Activated CD4-positive, alpha-beta T cell treated with anti-CD3 and anti-CD28 coated beads for 36 hours (primary cell): ENCODE measurements around the gene IRAK1. TPM values are rescaled to one million over a fixed set of nuclear protein-coding genes. Genes with fewer than 3 reads are reported as not detected.

ENCODE experiments used
- ATAC-seq: fragments of 200-7000 bp; cut with Tn5 transposase; one replicate; pipeline ENCODE4 v1.10.0; 2021; ENCODE audit warnings: mild to moderate bottlenecking, moderate library complexity
- CTCF ChIA-PET: fragments of 350-600 bp; sonication (Branson Sonifier 250); formaldehyde crosslinking; loops from one replicate; lab custom pipeline; 2021; ENCODE audit warnings: antibody characterized with exemption; lab: Charles Lee
- POLR2A ChIA-PET: fragments of 350-600 bp; sonication (Branson Sonifier 250); formaldehyde crosslinking; loops from one replicate; lab custom pipeline; 2021; ENCODE audit warnings: antibody characterized with exemption, inconsistent platforms; lab: Charles Lee
- DNase-seq: peaks from one replicate; pipeline ENCODE4 v3.0.0-alpha.2; 2020
- H3K27ac Mint-ChIP-seq: one replicate; pipeline ENCODE4 v1.8.0; 2021; ENCODE audit warnings: mixed read lengths
- H3K27me3 Mint-ChIP-seq: one replicate; pipeline ENCODE4 v1.8.0; 2021; ENCODE audit warnings: mixed read lengths
- H3K36me3 Mint-ChIP-seq: one replicate; pipeline ENCODE4 v1.8.0; 2021; ENCODE audit warnings: low read depth, mixed read lengths
- H3K4me1 Mint-ChIP-seq: one replicate; pipeline ENCODE4 v1.8.0; 2021; ENCODE audit warnings: mixed read lengths
- H3K4me3 Mint-ChIP-seq: one replicate; pipeline ENCODE4 v1.8.0; 2021; ENCODE audit warnings: mild to moderate bottlenecking, moderate library complexity, mixed read lengths
- H3K9me3 Mint-ChIP-seq: one replicate; pipeline ENCODE4 v1.8.0; 2021; ENCODE audit warnings: low read depth, mixed read lengths
- intact Hi-C, 2 experiments: fragments of 100-400 bp; cut with DNase I in 1 of 2; cut with micrococcal nuclease in 1 of 2; formaldehyde crosslinking; loops; one replicate each; pipeline versions ENCODE4 v1.14.2 to v1.15.1; 2022 to 2024; cut with DNase I, micrococcal nuclease
- total RNA-seq, 2 experiments: library from RNA; stranded (reverse); gene quantifications; one replicate each; pipeline ENCODE4 v1.2.3, GENCODE V29; 2021

The IRAK1 gene
- total RNA-seq, 2 experiments from 2014 or later = 84.3 to 93.6 TPM

DNA sequence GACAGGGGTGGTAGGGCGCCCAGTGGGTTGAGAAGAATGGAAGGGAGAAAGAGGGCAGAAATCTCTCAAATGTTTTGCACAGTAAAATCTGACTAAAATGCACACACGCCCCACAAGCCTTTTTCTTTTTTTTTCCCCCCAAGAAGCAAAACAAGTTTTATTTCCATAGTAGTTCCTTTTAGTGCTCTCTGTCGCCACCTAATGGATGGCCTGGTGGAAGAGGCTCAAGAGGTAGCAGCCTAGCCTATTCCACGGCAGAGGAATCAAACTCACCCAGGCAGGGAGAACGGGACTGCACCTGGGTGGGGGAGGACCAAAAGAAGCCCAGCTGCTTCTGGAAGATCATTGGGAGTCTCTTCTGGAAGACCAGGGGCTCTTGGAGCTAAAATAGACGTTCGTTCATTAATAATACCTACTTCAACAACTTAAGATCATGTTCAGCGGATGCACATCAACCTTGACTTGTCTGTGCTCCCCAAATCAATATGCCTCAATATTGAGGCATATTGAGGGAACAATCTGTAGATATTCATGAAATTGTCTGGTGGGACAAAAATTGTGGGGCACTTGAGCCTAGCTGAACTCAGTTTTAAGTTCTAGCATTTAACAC is 31.6 kb upstream of the IRAK1 start:
- DNase-seq (peak; percentile 81), ATAC-seq (peak; percentile 85)
- ChIA-PET CTCF (interaction anchor here (1.0 to 1.9 kb wide), 7 partner anchors 8 to 29 kb away, joined by 3 to 6 read pairs (median 3); no protein-coding TSS in a partner anchor), POLR2A (no interaction called here)
- H3K36me3 Mint-ChIP-seq = peaks cover 24% of the 10 kb centered on the region
- H3K9me3 Mint-ChIP-seq = no peaks in the 10 kb centered on the region
- intact Hi-C loops = loop anchor here (1.0 to 2.0 kb wide), 2 partner anchors 31 to 38 kb away; no protein-coding TSS in a partner anchor
- H3K27me3 Mint-ChIP-seq = no peaks in the 10 kb centered on the region
- no peak overlapping the region for H3K4me3 Mint-ChIP-seq
- peak overlapping the region; percentile 40 for H3K27ac Mint-ChIP-seq
- H3K4me1 Mint-ChIP-seq = peaks cover 33% of the 10 kb centered on the region

DNA sequence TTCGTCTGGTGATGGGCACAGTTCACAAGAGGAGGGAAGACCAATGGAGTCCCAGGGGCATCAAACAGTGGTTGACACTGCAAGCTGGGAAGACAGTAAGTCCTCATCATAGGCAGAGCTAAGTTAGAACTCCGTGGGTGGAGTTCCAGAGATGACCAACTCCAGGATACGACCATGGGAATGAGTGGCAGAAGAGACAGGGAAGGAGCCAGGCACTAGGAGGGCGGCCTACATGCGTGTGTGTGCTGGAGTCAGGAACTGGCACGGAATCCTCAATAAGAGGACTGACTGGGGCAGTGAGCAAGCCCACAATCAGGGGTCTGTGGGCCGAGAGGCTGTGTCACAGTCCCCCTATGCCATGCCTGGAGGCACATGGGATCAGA is 30.4 kb upstream of the IRAK1 start:
- no peaks in the 10 kb centered on the region for H3K27me3 Mint-ChIP-seq
- intact Hi-C loops = loop anchor here in 1 of 2 experiments (2.0 kb wide), 1 partner anchor 29 kb away; no protein-coding TSS in a partner anchor
- no peak overlapping the region for H3K4me3 Mint-ChIP-seq
- CTCF ChIA-PET = interaction anchor here (1.8 kb wide), 1 partner anchor 37 kb away, joined by 5 read pairs; no protein-coding TSS in a partner anchor
- no peaks in the 10 kb centered on the region for H3K9me3 Mint-ChIP-seq
- POLR2A ChIA-PET = no interaction called here
- DNase-seq (no peak), ATAC-seq (no peak)
- H3K36me3 Mint-ChIP-seq = peaks cover 22% of the 10 kb centered on the region
- H3K27ac Mint-ChIP-seq = peak overlapping the region; percentile 24
- H3K4me1 Mint-ChIP-seq = peaks cover 31% of the 10 kb centered on the region

DNA sequence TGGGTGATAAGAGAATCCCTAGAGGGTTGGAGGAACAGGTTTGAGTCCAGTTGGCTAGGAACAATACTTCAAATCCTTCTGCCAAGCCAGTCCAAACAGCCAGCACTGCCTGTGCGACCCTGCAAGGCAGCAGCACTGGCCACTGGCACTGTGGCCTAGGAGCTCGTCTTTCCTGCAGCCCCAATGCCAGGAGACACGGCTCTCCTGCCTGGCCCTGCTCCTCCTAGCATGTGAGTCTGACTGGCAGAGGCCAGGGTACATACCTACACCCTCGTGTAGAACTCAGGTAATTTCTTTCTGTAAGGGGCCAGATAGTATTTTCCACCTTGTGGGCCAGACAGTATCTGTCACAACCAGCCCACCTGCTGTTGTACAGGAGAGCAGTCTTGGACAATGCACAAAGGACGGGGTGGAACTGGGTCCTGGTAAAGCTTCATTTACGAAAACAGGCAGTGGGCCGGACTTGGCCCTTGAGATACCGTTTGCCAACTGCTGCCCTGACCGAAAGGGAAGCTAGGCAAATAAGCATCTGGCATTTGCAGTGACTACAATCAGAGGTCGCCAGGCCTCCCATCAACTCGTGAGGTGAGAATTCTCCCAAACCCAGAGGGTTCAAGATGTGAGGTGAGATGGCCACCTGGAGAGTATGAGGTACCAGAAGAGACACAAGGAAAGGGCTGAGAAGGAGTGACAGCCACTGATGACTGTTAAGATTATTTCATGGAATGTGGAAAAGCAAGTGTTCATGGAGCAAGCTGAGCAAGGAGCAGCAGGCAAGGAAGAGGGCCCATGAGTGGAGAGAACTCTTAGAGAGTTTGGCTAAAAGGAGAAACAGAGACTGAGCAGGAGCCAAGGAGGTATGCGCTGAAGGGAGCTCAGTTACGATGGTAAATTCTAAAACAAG is 29.8 kb upstream of the IRAK1 start:
- peak overlapping the region; percentile 42 for H3K27ac Mint-ChIP-seq
- intact Hi-C loops = loop anchor here in 1 of 2 experiments (2.0 kb wide), 1 partner anchor 29 kb away; no protein-coding TSS in a partner anchor

DNA sequence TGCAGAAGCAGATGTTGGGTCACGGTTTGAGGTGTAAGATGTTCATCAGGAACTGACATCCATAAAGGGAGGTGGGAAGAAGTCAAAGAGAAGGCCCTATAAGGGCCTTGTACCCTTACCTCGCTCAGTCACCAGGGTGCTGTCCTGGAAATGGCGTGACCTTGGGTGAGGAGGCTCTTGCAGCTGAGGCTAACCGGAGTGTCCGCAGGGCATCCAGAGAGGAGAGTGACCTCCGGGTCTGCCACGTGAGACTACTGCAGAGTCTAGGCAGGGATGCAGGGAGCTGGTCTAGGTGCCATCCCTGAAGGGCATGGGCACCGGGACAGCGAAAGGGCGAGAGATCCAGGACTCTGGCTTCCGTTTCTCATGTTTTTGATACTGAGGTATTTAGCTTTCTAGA is 28.7 kb upstream of the IRAK1 start:
- intact Hi-C loops = no loop called here
- Mint-ChIP-seq H3K9me3 (no peaks in the 10 kb centered on the region), H3K27ac (peak overlapping the region; percentile 13), H3K36me3 (peaks cover 22% of the 10 kb centered on the region), H3K4me1 (peaks cover 31% of the 10 kb centered on the region), H3K27me3 (no peaks in the 10 kb centered on the region), H3K4me3 (no peak overlapping the region)
- ATAC-seq = no peak
- DNase-seq = no peak
- CTCF ChIA-PET = interaction anchor here (1.8 kb wide), 2 partner anchors 13 to 35 kb away, joined by 3 to 5 read pairs; no protein-coding TSS in a partner anchor
- POLR2A ChIA-PET = no interaction called here

More for the DNA sequence above, 29.8 kb upstream of the IRAK1 start:
- Mint-ChIP-seq H3K4me1 (peaks cover 31% of the 10 kb centered on the region), H3K36me3 (peaks cover 22% of the 10 kb centered on the region), H3K4me3 (no peak overlapping the region), H3K27me3 (no peaks in the 10 kb centered on the region), H3K9me3 (no peaks in the 10 kb centered on the region)
- CTCF ChIA-PET = interaction anchor here (1.8 kb wide), 2 partner anchors 12 to 36 kb away, joined by 3 to 5 read pairs; no protein-coding TSS in a partner anchor
- ATAC-seq (no peak), DNase-seq (no peak)
- POLR2A ChIA-PET = no interaction called here

DNA sequence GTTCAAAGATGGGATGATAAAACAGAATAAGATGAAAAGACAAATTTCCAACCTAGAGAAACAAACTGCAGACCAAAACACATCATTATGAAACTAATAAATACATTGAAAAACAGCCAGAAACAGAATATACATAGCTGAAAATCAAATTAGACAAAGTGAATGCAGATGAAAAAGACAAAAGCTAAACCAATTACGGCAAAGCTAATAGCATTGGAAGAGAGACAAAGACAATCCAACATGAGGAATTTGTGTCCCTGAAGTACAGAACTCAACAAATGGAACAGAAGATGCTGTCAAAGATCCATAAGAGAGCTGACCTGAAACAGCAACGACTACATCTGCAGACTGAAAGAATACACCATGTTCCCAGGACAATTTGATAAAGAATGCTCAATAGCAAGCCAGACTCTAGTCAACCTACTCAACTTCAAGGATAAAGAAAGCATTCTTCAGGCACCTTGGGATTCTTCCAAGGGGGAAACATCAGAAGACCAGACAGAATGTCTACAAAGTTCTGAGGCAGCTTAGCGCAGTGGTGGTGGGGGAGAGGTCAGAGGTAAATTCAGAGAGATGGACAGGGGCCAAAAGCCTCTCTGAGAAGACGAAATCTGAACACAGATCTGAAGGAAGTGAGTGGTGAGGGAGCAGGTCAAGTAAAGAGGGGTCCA is 27.4 kb upstream of the IRAK1 start:
- DNase-seq (no peak), ATAC-seq (no peak)
- POLR2A ChIA-PET = no interaction called here
- Mint-ChIP-seq H3K27ac (peak overlapping the region; percentile 27), H3K27me3 (no peaks in the 10 kb centered on the region), H3K9me3 (no peaks in the 10 kb centered on the region), H3K4me1 (peaks cover 36% of the 10 kb centered on the region), H3K4me3 (no peak overlapping the region), H3K36me3 (peaks cover 22% of the 10 kb centered on the region)
- intact Hi-C loops = no loop called here
- CTCF ChIA-PET = interaction anchor here (0.7 kb wide), 1 partner anchor 46 kb away, joined by 5 read pairs; no protein-coding TSS in a partner anchor

DNA sequence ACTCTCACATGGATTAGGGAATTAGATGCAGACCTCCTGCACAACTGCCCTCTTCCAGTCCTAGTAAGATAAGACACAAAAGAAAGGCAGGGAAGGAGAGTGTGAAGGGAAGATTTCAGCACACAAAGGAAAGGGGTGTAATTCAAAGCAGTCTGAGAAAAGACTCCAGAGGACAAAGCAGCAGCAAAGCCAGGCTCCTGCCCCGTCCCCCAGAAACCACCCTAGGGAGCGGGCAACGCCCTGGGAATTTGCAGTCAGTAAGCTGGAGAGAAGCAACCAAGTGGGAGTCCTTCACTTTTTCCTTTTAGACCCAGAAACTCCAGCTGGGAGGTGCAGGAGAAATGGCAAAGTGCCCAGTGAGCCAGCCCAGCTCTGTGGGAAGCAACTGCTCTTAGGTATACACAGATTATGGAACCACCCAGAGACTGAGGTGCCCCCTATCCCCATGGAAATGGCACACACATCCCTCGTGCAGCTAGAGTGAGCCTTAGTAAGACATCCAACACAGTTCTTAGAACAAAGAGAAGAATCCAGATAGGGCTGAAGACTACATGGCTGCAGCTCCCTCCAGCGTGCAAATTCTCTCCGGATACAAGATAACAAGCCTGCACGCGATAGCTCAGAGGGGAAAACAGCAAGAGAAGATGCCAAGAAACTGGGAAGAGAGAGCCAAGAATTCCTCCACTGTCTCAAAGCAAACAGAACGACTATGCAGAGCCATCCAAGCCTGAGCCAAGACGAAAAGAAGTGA is 26.5 kb upstream of the IRAK1 start:
- Mint-ChIP-seq H3K4me3 (no peak overlapping the region), H3K36me3 (peaks cover 22% of the 10 kb centered on the region), H3K9me3 (no peaks in the 10 kb centered on the region), H3K27me3 (no peaks in the 10 kb centered on the region), H3K27ac (no peak overlapping the region), H3K4me1 (peaks cover 38% of the 10 kb centered on the region)
- ChIA-PET CTCF (no interaction called here), POLR2A (no interaction called here)
- ATAC-seq = no peak
- intact Hi-C loops = no loop called here
- DNase-seq = no peak

DNA sequence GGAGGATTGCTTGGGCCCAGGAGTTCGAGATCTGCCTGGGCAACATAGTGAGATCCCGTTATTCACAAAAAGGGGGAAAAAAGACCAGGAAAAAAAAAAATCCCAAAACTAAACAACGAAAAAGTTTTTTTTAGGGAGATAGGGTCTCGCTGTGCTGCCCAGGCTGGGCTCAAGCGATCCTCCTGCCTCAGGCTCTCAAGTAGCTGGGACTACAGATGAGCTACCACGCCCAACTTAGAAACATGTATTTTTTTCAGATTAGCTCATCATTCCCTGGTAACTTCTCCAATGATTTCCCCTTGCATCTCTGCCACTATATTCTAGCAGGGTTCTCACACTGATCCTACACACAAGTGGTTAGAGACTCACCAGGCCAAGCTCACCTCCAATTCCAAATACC is 24.4 kb upstream of the IRAK1 start:
- peaks cover 27% of the 10 kb centered on the region for H3K36me3 Mint-ChIP-seq
- no peak overlapping the region for H3K27ac Mint-ChIP-seq
- H3K4me3 Mint-ChIP-seq = no peak overlapping the region
- ATAC-seq = no peak
- H3K9me3 Mint-ChIP-seq = no peaks in the 10 kb centered on the region
- H3K4me1 Mint-ChIP-seq = peaks cover 41% of the 10 kb centered on the region
- ChIA-PET POLR2A (no interaction called here), CTCF (no interaction called here)
- no peaks in the 10 kb centered on the region for H3K27me3 Mint-ChIP-seq
- no peak for DNase-seq
- intact Hi-C loops = no loop called here

DNA sequence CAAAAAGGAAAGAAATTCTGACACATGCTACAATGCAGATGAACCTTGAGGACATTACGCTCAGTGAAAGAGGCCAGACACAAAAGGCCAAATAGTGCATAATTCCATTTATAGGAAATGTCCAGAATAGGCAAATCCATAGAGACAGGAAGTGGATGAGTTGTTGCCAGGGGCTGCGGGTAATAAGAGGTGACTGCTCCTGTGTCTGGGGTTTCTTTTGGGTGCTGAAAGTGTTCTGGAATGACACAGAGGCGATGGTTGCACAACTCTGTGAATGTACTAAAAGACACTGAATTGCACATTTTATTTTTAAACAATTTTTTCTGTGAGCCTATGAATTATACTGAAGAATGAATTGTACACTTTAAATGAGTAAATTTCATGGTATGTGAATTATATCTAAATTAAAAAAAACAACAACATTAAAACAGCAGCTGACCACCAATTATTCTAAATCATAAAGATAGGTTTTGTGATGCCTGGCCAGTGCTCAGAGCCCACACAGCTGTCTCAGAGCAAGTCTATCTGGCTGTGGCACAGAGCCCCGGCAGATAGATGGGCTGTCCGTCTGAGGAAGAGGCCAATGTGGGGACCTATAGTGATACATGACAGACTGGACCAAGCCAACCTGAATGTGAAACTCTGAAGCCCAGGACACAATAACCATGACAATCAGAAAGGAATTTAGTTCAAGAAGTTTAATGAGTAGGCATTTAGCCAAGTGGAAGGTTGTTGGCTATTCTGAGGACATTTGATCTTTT is 23.5 kb upstream of the IRAK1 start:
- intact Hi-C loops = no loop called here
- H3K4me1 Mint-ChIP-seq = peaks cover 46% of the 10 kb centered on the region
- H3K36me3 Mint-ChIP-seq = peaks cover 20% of the 10 kb centered on the region
- no peak overlapping the region for H3K27ac Mint-ChIP-seq
- DNase-seq (no peak), ATAC-seq (no peak)
- CTCF ChIA-PET = interaction anchor here (0.7 kb wide), 1 partner anchor 9 kb away, joined by 4 read pairs; no protein-coding TSS in a partner anchor
- no peak overlapping the region for H3K4me3 Mint-ChIP-seq
- POLR2A ChIA-PET = no interaction called here
- H3K9me3 Mint-ChIP-seq = no peaks in the 10 kb centered on the region
- H3K27me3 Mint-ChIP-seq = no peaks in the 10 kb centered on the region

DNA sequence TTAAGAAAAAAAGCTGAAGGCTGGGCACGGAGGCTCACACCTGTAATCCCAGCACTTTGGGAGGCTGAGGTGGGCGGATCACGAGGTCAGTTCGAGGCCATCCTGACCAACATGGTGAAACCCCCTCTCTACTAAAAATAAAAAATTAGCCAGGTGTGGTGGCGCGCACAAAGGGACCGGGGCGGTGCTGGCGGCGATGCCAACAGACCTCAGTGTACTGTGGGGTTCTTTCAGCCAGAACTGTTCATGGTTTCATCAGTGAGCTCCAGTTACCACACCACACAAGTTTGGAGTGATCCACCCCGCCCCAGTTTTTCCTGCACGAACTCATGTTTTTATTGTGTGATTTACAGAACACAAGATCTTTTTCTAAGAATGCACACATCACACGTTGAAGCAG is 21.2 kb upstream of the IRAK1 start:
- CTCF ChIA-PET = interaction anchor here (1.0 to 1.3 kb wide), 3 partner anchors 12 to 27 kb away, joined by 3 to 6 read pairs (median 4); no protein-coding TSS in a partner anchor

DNA sequence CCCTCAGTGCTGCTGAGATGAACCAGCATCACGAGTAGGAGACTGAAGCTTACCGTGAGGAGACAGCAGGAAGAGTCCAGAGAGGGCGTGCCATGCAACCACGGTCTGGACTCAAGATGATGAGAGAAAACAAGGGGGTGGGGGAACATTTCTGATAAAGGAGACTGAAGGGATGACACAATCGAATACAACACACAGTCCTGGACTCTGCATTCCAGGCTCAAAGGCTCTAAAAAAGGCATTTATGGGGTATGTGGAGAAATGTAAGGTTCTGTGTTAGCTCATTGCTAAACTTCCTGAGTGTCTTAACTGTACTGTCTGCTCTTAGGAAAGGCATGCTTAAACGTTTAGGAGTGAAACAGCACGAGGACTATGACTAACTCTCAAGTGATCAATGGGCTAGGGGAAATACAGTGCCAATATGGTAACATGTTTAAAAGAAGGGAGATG is 20.6 kb upstream of the IRAK1 start:
- ATAC-seq (peak; percentile 82), DNase-seq (no peak)
- POLR2A ChIA-PET = interaction anchor here (0.6 to 1.2 kb wide), 2 partner anchors 26 to 49 kb away, joined by 3 to 5 read pairs; no protein-coding TSS in a partner anchor
- no peaks in the 10 kb centered on the region for H3K9me3 Mint-ChIP-seq
- CTCF ChIA-PET = interaction anchor here (1.2 kb wide), 1 partner anchor 12 kb away, joined by 6 read pairs; no protein-coding TSS in a partner anchor
- no peak overlapping the region for H3K4me3 Mint-ChIP-seq
- H3K36me3 Mint-ChIP-seq = peaks cover 21% of the 10 kb centered on the region
- H3K27me3 Mint-ChIP-seq = no peaks in the 10 kb centered on the region
- intact Hi-C loops = no loop called here
- H3K27ac Mint-ChIP-seq = peak overlapping the region; percentile 80
- peaks cover 46% of the 10 kb centered on the region for H3K4me1 Mint-ChIP-seq

More for the DNA sequence above, 21.2 kb upstream of the IRAK1 start:
- ATAC-seq = no peak
- DNase-seq = no peak
- intact Hi-C loops = no loop called here
- POLR2A ChIA-PET = interaction anchor here (1.2 kb wide), 1 partner anchor 26 kb away, joined by 3 read pairs; no protein-coding TSS in a partner anchor
- no peak overlapping the region for H3K4me3 Mint-ChIP-seq
- H3K36me3 Mint-ChIP-seq = peaks cover 21% of the 10 kb centered on the region
- H3K9me3 Mint-ChIP-seq = no peaks in the 10 kb centered on the region
- no peaks in the 10 kb centered on the region for H3K27me3 Mint-ChIP-seq
- peak overlapping the region; percentile 80 for H3K27ac Mint-ChIP-seq
- peaks cover 46% of the 10 kb centered on the region for H3K4me1 Mint-ChIP-seq
